ENCODE measurements around the gene FAH. TPM values are rescaled to one million over a fixed set of nuclear protein-coding genes. Genes with fewer than 3 reads are reported as not detected.
A peak's percentile ranks its signal among the peaks of the same experiment; 100 is the strongest.
"Not testable (repeated sequence)": the region's sequence is repeated elsewhere in the genome, so short reads cannot be mapped to it uniquely, and the experiment has no call there.

Gene FAH
- total RNA-seq, 2 donors from 2014 or later, result 11.9 to 14.2 TPM

DNA sequence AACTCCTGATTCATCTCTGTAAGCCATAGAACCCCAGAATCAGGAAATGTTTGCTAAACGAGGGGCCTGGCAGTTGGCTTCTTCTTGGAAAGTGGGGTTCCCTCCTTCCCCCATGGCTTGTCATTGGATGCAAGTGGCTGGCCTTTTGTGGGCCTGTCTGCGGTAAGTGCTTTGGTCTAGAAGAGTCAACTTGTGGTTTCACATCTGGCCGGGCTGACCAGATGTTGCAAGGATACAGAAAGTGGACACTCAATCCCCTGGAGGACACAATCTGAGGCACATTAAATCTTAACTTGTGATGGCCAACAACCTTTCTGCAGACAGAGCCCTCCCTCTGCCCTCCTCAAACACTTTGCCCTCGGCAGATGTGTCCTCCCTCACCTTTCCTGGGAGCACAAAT is 1.1 kb downstream of the FAH start:
- H3K4me1 Mint-ChIP-seq, result peaks cover 9% of the 10 kb centered on the region
- WGBS, 2 experiments (ENCODE audit: insufficient coverage in 1 of 2, insufficient read length in 1 of 2), result 91 to 92% methylated on average over 2 to 4 of the region's 4 CpGs

DNA sequence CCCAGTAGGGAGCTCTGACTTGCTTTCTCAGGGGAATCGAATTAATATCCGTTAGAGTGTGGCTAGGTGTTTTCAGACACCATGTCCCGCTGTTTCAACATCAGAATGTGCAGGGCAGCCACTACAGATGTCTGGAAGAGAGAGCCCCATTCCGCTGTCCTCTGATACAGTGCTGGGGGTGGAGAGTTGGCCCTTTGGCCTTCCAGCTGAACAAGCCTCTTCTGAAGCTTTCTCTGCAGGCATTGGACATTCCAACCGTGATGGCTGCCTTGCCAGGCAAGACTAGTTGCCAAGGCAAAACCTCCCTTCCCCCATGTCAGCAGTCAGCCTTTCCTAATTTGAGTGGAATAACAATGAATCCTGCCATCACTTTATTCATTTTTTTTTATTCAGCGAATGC is 1.5 kb downstream of the FAH start:
- H3K4me1 Mint-ChIP-seq, result peaks cover 9% of the 10 kb centered on the region
- peaks cover 10% of the 10 kb centered on the region for H3K4me1 ChIP-seq (ENCODE audit: control insufficient read depth, insufficient read depth, low read length)

More for the DNA sequence above, 1.1 kb downstream of the FAH start:
- no peaks in the 10 kb centered on the region for H3K9me3 ChIP-seq (ENCODE audit: control insufficient read depth, low read length)
- H3K27ac ChIP-seq (ENCODE audit: low read depth, low read length), result no peak overlapping the region
- Mint-ChIP-seq H3K36me3 (ENCODE audit: low read depth) (no peaks in the 10 kb centered on the region), H3K9me3 (no peaks in the 10 kb centered on the region), H3K27me3 (ENCODE audit: insufficient read depth) (peaks cover 29% of the 10 kb centered on the region), H3K4me3 (peak overlapping the region; percentile 79), H3K27ac (no peak overlapping the region)
- TF ChIP-seq, protein P1, sequence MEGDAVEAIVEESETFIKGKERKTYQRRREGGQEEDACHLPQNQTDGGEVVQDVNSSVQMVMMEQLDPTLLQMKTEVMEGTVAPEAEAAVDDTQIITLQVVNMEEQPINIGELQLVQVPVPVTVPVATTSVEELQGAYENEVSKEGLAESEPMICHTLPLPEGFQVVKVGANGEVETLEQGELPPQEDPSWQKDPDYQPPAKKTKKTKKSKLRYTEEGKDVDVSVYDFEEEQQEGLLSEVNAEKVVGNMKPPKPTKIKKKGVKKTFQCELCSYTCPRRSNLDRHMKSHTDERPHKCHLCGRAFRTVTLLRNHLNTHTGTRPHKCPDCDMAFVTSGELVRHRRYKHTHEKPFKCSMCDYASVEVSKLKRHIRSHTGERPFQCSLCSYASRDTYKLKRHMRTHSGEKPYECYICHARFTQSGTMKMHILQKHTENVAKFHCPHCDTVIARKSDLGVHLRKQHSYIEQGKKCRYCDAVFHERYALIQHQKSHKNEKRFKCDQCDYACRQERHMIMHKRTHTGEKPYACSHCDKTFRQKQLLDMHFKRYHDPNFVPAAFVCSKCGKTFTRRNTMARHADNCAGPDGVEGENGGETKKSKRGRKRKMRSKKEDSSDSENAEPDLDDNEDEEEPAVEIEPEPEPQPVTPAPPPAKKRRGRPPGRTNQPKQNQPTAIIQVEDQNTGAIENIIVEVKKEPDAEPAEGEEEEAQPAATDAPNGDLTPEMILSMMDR (conservative IDR thresholded peaks at IDR 0.05), result no peak
- H3K36me3 ChIP-seq (ENCODE audit: control insufficient read depth, insufficient read depth, low read length), result no peaks in the 10 kb centered on the region
- no peak for DNase-seq
- H3K4me3 ChIP-seq (ENCODE audit: low read length), result peak overlapping the region; percentile 91
- peaks cover 10% of the 10 kb centered on the region for H3K4me1 ChIP-seq (ENCODE audit: control insufficient read depth, insufficient read depth, low read length)
- H3K27me3 ChIP-seq (ENCODE audit: control insufficient read depth, insufficient read depth, low read length, poor library complexity, severe bottlenecking), result peaks cover 22% of the 10 kb centered on the region
- H3K9ac ChIP-seq (ENCODE audit: extremely low read depth, low read length, poor library complexity, severe bottlenecking), result no peak overlapping the region

DNA sequence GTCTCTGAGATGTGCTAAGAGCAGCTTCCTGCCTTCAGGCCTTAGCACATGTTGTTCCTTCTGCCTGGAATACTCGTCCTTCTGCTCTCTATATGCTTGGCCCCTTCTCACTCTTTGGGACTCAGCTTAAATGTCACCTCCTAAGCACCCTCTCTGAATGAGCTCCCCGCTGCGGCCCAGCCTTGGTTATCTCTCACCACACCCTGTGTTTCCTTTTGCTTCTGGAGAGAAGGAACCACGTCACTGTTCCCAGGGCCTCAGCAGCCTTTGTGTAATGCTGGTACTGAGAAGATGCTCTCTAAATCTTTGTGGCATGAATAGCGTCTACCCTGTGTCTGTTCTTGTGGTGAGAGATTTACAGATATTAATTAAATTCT is 2.2 kb downstream of the FAH start:
- DNase-seq, result no peak
- WGBS, 2 experiments (ENCODE audit: insufficient coverage in 1 of 2, insufficient read length in 1 of 2), result 92 to 95% methylated on average over 3 to 4 of the region's 5 CpGs
- H3K27me3 Mint-ChIP-seq (ENCODE audit: insufficient read depth), result peaks cover 22% of the 10 kb centered on the region
- Histone ChIP-seq H3K4me1 (ENCODE audit: control insufficient read depth, insufficient read depth, low read length) (peaks cover 10% of the 10 kb centered on the region), H3K9ac (ENCODE audit: extremely low read depth, low read length, poor library complexity, severe bottlenecking) (no peak overlapping the region), H3K27ac (ENCODE audit: low read depth, low read length) (no peak overlapping the region), H3K27me3 (ENCODE audit: control insufficient read depth, insufficient read depth, low read length, poor library complexity, severe bottlenecking) (peaks cover 22% of the 10 kb centered on the region), H3K4me3 (ENCODE audit: low read length) (no peak overlapping the region), H3K9me3 (ENCODE audit: control insufficient read depth, low read length) (no peaks in the 10 kb centered on the region), H3K36me3 (ENCODE audit: control insufficient read depth, insufficient read depth, low read length) (no peaks in the 10 kb centered on the region)
- H3K4me3 Mint-ChIP-seq, result no peak overlapping the region
- peaks cover 9% of the 10 kb centered on the region for H3K4me1 Mint-ChIP-seq
- H3K36me3 Mint-ChIP-seq (ENCODE audit: low read depth), result no peaks in the 10 kb centered on the region
- H3K9me3 Mint-ChIP-seq, result no peaks in the 10 kb centered on the region
- H3K27ac Mint-ChIP-seq, result no peak overlapping the region
- TF ChIP-seq, protein P1 (conservative IDR thresholded peaks at IDR 0.05), result no peak

More for the DNA sequence above, 1.5 kb downstream of the FAH start:
- WGBS, 2 experiments (ENCODE audit: insufficient coverage in 1 of 2, insufficient read length in 1 of 2), result 87 to 92% methylated on average over 5 to 6 of the region's 6 CpGs
- peaks cover 22% of the 10 kb centered on the region for H3K27me3 ChIP-seq (ENCODE audit: control insufficient read depth, insufficient read depth, low read length, poor library complexity, severe bottlenecking)
- Mint-ChIP-seq H3K9me3 (no peaks in the 10 kb centered on the region), H3K4me3 (no peak overlapping the region), H3K27ac (no peak overlapping the region), H3K27me3 (ENCODE audit: insufficient read depth) (peaks cover 28% of the 10 kb centered on the region), H3K36me3 (ENCODE audit: low read depth) (no peaks in the 10 kb centered on the region)
- H3K27ac ChIP-seq (ENCODE audit: low read depth, low read length), result no peak overlapping the region
- no peak overlapping the region for H3K4me3 ChIP-seq (ENCODE audit: low read length)
- DNase-seq, result no peak
- TF ChIP-seq, protein P1 (conservative IDR thresholded peaks at IDR 0.05), result no peak
- H3K9ac ChIP-seq (ENCODE audit: extremely low read depth, low read length, poor library complexity, severe bottlenecking), result no peak overlapping the region
- no peaks in the 10 kb centered on the region for H3K9me3 ChIP-seq (ENCODE audit: control insufficient read depth, low read length)
- no peaks in the 10 kb centered on the region for H3K36me3 ChIP-seq (ENCODE audit: control insufficient read depth, insufficient read depth, low read length)

DNA sequence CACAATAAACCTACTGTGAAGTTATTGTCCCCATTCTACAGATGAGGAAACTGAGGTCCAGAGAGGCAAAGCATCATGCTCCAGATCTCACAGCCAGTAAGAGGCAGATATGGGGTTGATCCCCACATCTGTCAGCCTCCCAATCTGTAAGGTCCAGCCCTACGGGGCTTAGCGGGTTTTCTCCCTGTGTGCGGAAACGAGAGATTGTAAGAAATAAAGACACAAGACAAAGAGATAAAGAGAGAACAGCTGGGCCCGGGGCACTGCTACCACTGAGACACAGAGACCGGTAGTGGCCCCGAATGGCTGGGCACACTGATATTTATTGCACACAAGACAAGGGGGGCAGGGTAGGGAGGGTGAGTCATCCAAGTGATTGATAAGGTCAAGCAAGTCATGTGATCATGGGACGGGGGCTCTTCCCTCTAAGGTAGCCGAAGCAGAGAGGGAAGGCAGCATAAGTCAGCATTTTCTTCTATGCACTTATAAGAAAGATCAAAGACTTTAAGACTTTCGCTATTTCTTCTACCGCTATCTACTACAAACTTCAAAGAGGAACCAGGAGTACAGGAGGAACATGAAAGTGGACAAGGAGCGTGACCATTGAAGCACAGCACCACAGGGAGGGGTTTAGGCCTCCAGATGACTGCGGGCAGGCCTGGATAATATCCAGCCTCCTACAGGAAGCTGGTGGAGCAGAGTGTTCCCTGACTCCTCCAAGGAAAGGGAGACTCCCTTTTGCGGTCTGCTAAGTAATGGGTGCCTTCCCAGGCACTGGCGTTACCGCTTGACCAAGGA is 2.8 kb downstream of the FAH start:
- H3K27ac ChIP-seq (ENCODE audit: low read depth, low read length); H3K4me3 ChIP-seq (ENCODE audit: low read length); H3K4me1 Mint-ChIP-seq; H3K36me3 Mint-ChIP-seq (ENCODE audit: low read depth); DNase-seq; H3K9ac ChIP-seq (ENCODE audit: extremely low read depth, low read length, poor library complexity, severe bottlenecking); H3K4me1 ChIP-seq (ENCODE audit: control insufficient read depth, insufficient read depth, low read length); H3K9me3 Mint-ChIP-seq; H3K36me3 ChIP-seq (ENCODE audit: control insufficient read depth, insufficient read depth, low read length); H3K9me3 ChIP-seq (ENCODE audit: control insufficient read depth, low read length); H3K4me3 Mint-ChIP-seq; H3K27ac Mint-ChIP-seq: not testable (repeated sequence)
- H3K27me3 ChIP-seq (ENCODE audit: control insufficient read depth, insufficient read depth, low read length, poor library complexity, severe bottlenecking), result peaks cover 22% of the 10 kb centered on the region
- 80 to 91% methylated on average over 9 to 16 of the region's 16 CpGs for WGBS, 2 experiments (ENCODE audit: insufficient coverage in 1 of 2, insufficient read length in 1 of 2)
- H3K27me3 Mint-ChIP-seq (ENCODE audit: insufficient read depth), result peaks cover 17% of the 10 kb centered on the region

Measured in endodermal cell (in vitro differentiated cells).